H1 (cell line): ENCODE measurements around the gene ZNF526. TPM values are rescaled to one million over a fixed set of nuclear protein-coding genes. Genes with fewer than 3 reads are reported as not detected.
A peak's percentile ranks its signal among the peaks of the same experiment; 100 is the strongest.

Experiments
- BACH1 ChIP-seq: IDR thresholded peaks from 2 replicates; pipeline ENCODE4 v1.6.1; 2012; ENCODE audit warnings: low read length, improper control_type of control experiment
- CBX5 ChIP-seq: fragments of 300-800, 300-1000 bp; sonication (generic); IDR thresholded peaks from 2 replicates; pipeline ENCODE4 v1.7.1; 2016; ENCODE audit warnings: antibody characterized with exemption, low read length, low read depth
- CHD7 ChIP-seq: fragments of 300-600 bp; sonication (generic); IDR thresholded peaks from 2 replicates; pipeline ENCODE4 v1.7.1; 2012; ENCODE audit warnings: low read length, moderate library complexity, mild to moderate bottlenecking, inconsistent platforms; ENCODE audit not compliant: insufficient replicate concordance
- EGR1 ChIP-seq: IDR thresholded peaks from 2 replicates; pipeline ENCODE4 v1.6.1; 2011; ENCODE audit warnings: low read depth, low read length, borderline replicate concordance
- GTF2F1 ChIP-seq: IDR thresholded peaks from 2 replicates; pipeline ENCODE4 v1.6.1; 2012; ENCODE audit warnings: low read depth, low read length, improper control_type of control experiment, borderline replicate concordance
- NANOG ChIP-seq: IDR thresholded peaks from 2 replicates; pipeline ENCODE4 v1.6.1; 2011; ENCODE audit warnings: low read length, low read depth, mild to moderate bottlenecking, inconsistent platforms; ENCODE audit not compliant: insufficient read depth, poor library complexity, severe bottlenecking
- POLR2A ChIP-seq, 2 experiments: IDR thresholded peaks; 1 replicate in 1 of 2; 2 replicates in 1 of 2; pipeline ENCODE4 v1.6.1; 2011; ENCODE audit warnings: low read depth in 2 of 2, low read length in 2 of 2, mild to moderate bottlenecking in 2 of 2; ENCODE audit errors: control extremely low read depth in 1 of 2
- SIN3A ChIP-seq, 2 experiments: IDR thresholded peaks in 1 of 2; conservative IDR thresholded peaks in 1 of 2; 2 replicates each; pipeline ENCODE4 v1.6.1; 2011 to 2012; ENCODE audit warnings: low read length in 2 of 2, improper control_type of control experiment in 1 of 2, low read depth in 1 of 2, mild to moderate bottlenecking in 1 of 2
- SP4 ChIP-seq: IDR thresholded peaks from 2 replicates; pipeline ENCODE4 v1.6.1; 2012; ENCODE audit warnings: low read length, inconsistent platforms
- TBP ChIP-seq: IDR thresholded peaks from 2 replicates; pipeline ENCODE4 v1.6.1; 2011; ENCODE audit warnings: low read depth, low read length, improper control_type of control experiment
- polyA plus RNA-seq, 7 experiments: library from polyadenylated mRNA; depleted of rRNA in 3 of 7; stranded (reverse) in 5 of 7; unstranded in 2 of 7; fragments of >200 nt in 5 of 7; fragments of 200-250 nt in 2 of 7; gene quantifications; 1 replicate in 5 of 7; 2 replicates in 1 of 7; 4 replicates in 1 of 7; pipeline versions ENCODE4 v1.2.1 to v1.2.3, GENCODE V29; 2011 to 2013; ENCODE audit warnings: missing spikeins in 2 of 7, mixed read lengths in 2 of 7
- total RNA-seq: library from RNA; stranded (reverse); fragmentation: NEBNext Ultra II Directional; extraction: Animal tissue kit (Norgen Biotek cat#: 25700); gene quantifications from 2 replicates; pipeline ENCODE4 v1.2.1, GENCODE V29; 2021

Gene ZNF526
- total and polyA plus RNA-seq, 2 of the 8 experiments (the other 6 are each of a cell fraction or from before 2014, with no cell fraction given), result 8.4 to 14.1 TPM

- no peak for TF ChIP-seq BACH1
- TF ChIP-seq EGR1, result peak; percentile 86; the same call in 1 of the 2 replicates
- TF ChIP-seq NANOG, result peak; percentile 40
- peak; percentile 51 to 94 for TF ChIP-seq POLR2A (IDR thresholded peaks at IDR 0.05; ENCODE audit: control extremely low read depth in 1 of 2, low read depth in 2 of 2, low read length in 2 of 2)
- no peak for TF ChIP-seq CBX5
- peak; percentile 78 for TF ChIP-seq SP4
- TF ChIP-seq TBP, result peak; percentile 81; the same call in 1 of the 2 replicates
- no peak for TF ChIP-seq CHD7
- TF ChIP-seq SIN3A (conservative IDR thresholded peaks at IDR 0.05 in 1 of 2, IDR thresholded peaks at IDR 0.05 in 1 of 2; ENCODE audit: low read depth in 1 of 2, low read length in 2 of 2), result peak; percentile 40 to 51; a peak in 1 of 4 replicates
- no peak for TF ChIP-seq GTF2F1
Observed at GRCh38 chr19:42242512-42243409, 22.6 kb downstream of the ZNF526 start, which contains the start of gene GSK3A (continued).
